HG02973 (cell line): ENCODE results near the gene ZNF23.

Experiments used
- ATAC-seq: cut with Tn5 transposase; IDR thresholded peaks from one replicate; pipeline ENCODE4 v1.9.1; 2021; ENCODE audit warnings: moderate library complexity; ENCODE audit not compliant: unreplicated experiment

Gene ZNF23

DNA sequence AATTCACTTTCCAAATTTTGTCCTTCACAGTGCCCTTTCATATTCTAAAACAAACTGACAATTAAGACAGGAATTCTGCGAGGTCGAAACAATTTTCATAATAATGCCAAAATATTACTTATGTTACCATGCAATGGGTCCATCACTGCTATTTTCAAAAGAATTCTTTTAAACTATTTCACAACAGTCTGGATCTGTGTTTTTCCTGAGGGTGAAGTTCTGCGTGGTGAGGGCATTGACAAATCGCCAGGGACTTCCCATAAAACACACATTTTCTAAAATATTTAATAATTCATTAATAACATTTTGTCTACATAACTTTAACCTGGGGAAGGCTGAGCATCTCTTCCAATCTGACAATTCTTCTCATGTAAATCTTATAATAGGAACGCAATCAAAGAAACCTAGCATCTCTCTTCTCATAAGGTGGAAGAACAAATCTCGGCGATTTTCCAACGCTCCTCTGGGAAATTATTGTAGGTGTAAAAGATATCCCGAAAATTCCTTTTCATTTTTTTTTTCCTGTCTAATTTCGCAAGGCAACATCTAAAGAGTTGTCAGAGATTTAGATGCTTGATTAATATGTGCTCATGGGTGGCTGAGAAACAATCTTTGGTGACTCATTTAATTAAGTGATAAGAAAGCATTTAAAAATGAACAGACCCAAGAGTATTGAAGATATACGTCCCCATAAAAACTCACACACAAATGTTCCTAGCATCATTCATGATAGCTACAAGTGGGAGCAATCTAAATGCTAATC lies 62.1 kb downstream of the ZNF23 start:
- no peak for ATAC-seq
